Stimulated activated CD8-positive, alpha-beta memory T cell treated with anti-CD3 and anti-CD28 coated beads, Interleukin-12 subunit alpha, Interleukin-12 subunit beta, amount 100 ng/mL, for 1 hour (primary cell): ENCODE results near the gene OSBPL10.
"Not testable (repeated sequence)": the region's sequence is repeated elsewhere in the genome, so short reads cannot be mapped to it uniquely, and the experiment has no call there.

Experiments
- DNase-seq: peaks from one replicate; pipeline ENCODE4 v3.0.0-alpha.2; 2020; ENCODE audit warnings: low read depth

OSBPL10 gene

DNA sequence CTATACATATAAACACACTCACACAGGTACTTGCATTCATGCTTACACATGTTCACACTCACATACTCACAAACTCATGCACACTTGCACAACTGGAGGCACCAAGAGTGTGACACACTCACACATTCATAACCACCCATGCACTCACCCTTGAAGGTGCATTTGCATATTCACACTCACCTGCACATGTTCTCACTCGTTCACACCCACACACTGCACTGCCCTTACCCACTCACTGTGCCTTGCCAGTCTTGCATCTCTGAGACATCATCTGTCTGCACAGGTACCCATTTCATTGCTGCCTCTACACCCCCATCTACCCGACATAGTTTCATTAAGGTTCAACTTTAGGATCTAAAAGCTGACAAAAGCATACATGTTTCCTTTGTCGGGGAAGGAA, 95.8 kb downstream of the OSBPL10 start:
- no peak for DNase-seq

GRCh38 chr3:31884251-31884650, 96.8 kb downstream of the OSBPL10 start:
- DNase-seq, result no peak

DNA sequence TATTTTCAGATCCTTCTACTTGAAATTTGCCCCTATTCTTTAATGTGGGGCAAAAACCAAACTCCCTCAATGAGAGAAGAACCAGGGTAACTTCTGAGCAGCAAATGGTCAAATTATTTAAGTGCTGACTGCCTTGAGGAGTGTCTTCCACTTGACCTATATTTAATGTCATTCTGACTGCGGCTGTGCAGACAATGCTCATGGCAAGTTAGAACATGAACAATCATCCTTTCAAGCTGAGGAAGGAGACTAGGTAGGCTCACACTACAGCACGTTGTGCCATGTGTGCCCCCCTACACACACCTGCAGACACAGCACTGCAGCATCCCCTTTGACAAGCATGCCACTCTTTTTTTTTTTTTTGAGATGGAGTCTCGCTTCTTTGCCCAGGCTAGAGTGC, 98.2 kb downstream of the OSBPL10 start:
- DNase-seq, result no peak

- DNase-seq, result no peak
Measured at GRCh38 chr3:31882431-31882830, 98.6 kb downstream of the OSBPL10 start.

GRCh38 chr3:31880482-31881078, 100.5 kb downstream of the OSBPL10 start:
- DNase-seq, result no peak

GRCh38 chr3:31880020-31880419, 101.0 kb downstream of the OSBPL10 start:
- no peak for DNase-seq

- no peak for DNase-seq
Measured at GRCh38 chr3:31879365-31879764, 101.7 kb downstream of the OSBPL10 start.

- DNase-seq, result no peak
Measured at GRCh38 chr3:31878231-31878838, 102.7 kb downstream of the OSBPL10 start.

DNA sequence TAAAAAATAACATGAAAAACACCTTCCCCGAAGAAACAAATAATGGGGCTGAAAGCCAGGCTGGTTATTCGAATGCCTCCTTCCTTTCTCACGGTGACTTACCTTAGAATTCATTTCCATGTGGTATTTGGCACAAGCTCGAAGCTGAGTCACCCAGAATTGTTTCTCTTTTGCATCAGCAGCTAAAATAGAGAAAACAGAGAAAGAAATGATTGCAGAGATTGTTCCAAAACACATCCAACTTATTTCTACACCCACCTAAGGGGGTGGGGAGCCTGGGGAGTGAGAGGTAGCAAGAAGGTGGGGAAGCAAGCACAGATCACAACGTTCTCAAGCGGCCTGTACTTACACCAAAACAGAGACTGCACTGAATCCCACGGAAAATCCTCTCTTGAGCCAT, 104.7 kb downstream of the OSBPL10 start:
- no peak for DNase-seq

GRCh38 chr3:31875437-31875836, 105.6 kb downstream of the OSBPL10 start:
- no peak for DNase-seq

GRCh38 chr3:31873254-31873820, 107.7 kb downstream of the OSBPL10 start:
- no peak for DNase-seq

GRCh38 chr3:31871939-31872507, 109.0 kb downstream of the OSBPL10 start:
- DNase-seq, result no peak

GRCh38 chr3:31870111-31870510, 111.0 kb downstream of the OSBPL10 start:
- DNase-seq, result not testable (repeated sequence)

DNA sequence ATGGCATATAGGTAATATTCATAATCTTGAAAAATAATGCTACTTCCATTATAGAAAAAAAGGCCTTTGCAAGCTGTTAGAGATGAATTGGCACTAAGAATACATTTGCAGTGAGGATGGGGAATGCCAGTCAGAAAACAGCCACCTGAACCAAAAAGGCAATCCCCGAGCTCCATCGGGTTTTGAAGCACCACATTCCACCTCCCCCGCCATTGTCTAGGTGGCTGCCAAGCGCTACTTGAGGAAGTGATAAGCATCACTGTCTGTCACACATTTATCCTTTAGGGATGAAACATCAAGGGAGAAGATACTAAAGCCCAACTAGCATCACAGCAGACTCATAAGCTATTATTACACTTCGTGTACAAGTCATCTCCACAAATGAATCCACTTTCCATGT, 112.8 kb downstream of the OSBPL10 start:
- no peak for DNase-seq

- DNase-seq, result no peak
Measured at GRCh38 chr3:31862666-31863279, 118.3 kb downstream of the OSBPL10 start.

DNA sequence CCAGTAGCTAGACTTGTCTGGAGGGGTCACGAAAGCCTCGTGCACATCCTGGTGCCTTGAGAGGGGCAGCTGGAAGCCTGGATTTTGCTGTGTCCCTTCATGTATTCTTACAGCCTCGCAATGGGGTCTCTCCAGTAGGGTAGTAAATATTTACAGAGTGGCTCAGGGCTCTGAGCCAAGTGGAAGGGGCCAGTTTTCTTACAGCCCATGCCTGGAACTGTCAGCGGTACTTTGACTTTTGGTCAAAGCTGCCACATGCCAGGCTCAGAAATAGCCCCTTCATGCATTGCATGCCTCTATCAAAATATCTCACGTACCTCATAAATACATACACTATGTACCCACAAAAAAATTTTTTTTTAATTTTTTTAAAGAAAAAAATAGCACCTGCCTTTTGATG, 119.2 kb downstream of the OSBPL10 start:
- DNase-seq, result no peak

GRCh38 chr3:31860642-31861041, 120.4 kb downstream of the OSBPL10 start:
- DNase-seq, result not testable (repeated sequence)

DNA sequence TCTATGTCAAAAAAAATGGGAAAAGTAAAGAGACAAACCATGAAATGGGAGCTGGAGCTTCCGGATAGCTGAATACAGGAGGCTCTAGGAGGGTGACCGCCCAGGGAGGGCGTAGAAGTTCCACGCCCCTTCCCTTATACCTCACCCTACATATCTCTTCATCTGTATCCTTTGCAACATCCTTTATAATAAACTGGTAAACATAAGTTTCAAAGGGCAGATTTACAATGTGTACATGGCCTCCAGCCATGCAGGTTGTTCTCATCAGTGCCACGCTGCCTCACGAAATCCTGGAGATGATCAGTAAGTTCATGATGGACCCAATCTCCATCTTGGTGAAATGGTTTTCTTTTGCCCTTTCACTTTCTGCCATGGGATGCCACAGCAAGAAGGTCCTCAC, 121.8 kb downstream of the OSBPL10 start:
- DNase-seq, result no peak

- no peak for DNase-seq
Measured at GRCh38 chr3:31858439-31858838, 122.6 kb downstream of the OSBPL10 start.

GRCh38 chr3:31853580-31853979, 127.5 kb downstream of the OSBPL10 start:
- no peak for DNase-seq

DNA sequence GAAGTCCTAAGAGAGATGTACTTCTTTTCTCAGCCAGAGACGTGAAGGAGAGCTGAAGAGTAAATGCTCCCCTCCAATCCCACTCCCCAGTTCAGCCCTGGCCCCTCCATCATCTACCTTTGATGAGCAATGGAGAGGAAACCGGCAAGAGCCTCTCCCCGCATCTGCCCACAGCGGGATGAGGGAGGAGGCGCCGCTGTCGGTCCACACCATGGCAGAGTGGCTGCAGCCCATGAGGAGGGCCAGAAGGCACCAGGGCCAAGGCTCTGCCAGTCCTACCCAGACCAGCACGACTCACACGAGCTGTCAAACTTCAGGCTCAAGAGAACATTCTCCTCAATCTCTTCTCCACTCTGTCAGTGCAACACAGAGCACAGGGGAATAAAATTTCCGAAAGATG, 129.8 kb downstream of the OSBPL10 start:
- no peak for DNase-seq

DNA sequence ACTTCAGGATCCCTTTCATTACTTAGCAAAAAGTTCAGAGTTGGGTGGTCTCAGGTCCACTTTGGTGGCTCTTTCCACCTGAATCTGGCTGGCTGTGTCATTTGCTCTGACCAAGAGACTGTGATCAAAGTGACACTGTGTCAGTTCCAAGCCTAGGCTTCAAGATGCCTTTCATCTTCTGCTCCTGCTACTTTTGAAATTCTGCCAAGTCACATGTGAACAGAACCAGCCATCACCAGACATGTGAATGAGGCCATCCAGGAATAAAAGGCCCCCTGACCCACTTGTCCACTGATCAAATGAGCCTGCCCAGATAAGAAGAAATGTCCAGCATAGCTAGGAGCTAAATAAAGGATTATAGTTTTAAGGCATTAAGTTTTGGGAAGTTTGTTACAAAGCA, 132.2 kb downstream of the OSBPL10 start:
- DNase-seq, result no peak

DNA sequence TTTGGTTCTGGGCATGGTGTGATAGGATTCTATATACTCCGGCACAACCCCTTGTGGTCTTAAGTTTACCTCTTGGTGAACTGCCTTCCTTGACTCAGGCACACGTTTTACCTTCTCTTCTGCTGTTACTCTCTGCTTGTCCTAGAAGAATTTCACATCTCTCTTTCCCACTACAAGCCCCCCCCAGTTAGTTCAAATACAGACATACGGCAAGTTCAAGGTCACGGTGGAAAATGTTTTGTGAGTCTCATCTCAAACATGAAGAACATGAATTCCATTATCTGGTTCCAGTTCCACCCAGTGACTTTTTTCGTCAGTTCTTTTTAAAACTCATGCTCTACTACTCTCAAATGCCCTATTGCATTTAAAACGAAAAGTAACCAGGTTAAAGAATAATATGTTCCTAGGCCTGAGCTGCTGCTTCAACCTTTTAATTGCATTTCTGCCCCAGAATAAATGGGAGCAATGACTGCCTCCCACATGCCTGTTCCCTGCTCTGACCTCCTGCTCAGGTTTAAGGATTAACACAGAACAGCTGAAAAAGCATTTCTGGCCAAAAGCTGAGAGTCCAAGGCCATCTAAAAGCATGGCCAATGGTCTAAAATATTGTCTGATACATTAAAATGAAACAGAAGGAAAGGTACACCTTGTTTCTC, 132.8 kb downstream of the OSBPL10 start:
- DNase-seq, result no peak
